HG02610 (cell line): ENCODE data around the gene C1orf167.

Experiments
- ATAC-seq: cut with Tn5 transposase; IDR thresholded peaks from one replicate; pipeline ENCODE4 v1.9.1; 2021; ENCODE audit warnings: mild to moderate bottlenecking, moderate library complexity; ENCODE audit not compliant: unreplicated experiment

Gene C1orf167

DNA sequence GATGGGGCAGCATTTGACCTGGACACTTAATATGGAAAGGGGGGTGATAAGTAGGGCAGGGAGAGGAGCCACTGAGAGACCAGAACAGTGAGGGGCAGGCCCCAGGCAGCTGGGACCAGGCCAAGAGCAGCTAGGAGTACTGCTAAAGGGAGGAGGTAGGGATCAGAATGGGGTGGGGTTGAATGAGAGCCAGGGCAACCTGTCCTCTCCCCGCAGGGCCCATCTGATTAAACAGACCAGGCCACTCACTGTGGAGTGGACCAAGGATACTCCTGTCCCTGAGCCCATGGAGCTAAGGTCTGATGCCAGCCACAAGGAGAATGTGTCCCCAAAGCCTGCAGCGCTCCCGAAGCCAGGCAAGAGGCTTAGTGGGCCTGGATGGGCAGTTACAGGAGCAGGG, 2.1 kb downstream of the C1orf167 start:
- no peak for ATAC-seq

DNA sequence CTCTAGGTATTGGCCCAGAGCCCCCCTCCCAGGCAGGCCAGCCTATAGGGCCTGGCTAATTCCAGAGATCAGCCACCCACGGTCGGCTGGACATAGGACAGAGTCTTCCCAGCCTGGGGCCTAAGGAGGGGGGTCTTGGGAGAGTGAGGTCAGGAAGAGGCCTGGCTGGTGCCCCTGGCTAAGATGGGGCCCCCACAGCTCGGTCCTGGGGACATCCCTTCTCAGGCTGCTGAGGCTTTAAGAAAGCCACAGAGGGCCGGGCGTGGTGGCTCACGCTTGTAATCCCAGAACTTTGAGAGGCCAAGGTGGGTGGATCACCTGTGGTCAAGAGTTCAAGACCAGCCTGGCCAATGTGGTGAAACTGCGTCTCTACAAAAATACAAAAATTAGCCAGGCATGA, 2.5 kb downstream of the C1orf167 start:
- ATAC-seq, result no peak

DNA sequence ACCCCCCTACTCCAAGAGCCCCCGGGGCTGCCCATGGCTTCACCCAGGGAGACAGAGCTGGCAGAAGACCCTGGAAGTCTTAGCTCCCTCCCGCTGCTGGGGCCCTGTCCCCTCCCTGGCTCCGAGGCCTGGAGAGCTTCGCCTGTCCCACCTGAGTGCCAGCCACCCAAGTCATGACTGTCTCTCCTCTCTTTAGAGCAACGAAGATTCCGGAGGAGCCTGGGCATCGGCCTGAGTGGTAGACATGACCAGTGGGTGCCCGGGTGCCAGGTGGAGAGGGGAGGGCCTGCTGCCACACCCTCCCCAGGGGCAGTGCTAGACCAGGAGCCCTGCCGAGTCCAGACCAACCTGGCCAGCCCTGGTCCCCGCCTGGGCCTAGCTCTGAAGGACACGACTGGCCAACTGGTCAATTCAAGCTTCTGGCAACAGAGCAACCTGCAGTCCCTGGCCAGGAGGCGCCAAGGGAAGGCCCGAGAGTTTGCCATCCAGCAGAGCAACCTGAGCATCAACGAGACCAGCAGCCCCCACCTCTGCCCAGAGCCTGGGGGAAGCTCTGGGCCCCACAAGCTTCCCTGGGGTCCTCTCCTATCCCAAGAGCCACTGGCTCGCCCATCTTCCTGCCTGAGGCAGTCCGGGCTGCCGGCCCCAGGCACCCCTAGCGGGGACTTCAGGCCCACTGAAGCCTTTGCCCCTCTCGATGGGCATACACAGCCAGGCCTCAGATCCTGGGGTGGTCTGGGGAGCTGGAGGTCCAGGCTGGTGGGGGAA, 3.9 kb downstream of the C1orf167 start:
- ATAC-seq, result no peak

DNA sequence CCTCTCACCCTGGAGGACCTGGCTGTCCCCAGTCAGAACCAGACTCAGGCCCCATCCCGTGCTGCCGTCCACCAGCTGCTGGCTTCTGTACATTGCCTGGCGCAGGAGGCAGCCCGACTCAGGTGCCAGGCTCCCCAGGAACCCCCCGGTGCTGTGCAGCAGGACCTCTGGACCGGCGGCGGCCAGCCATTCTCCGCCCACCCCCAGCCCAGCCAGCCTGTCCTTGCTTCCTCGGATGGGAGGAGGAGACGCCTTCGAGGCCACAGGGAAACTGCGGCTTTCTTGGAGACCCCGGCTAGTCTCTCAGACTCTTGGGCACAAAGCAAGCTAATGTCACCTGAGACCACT, 4.4 kb downstream of the C1orf167 start:
- ATAC-seq, result no peak

DNA sequence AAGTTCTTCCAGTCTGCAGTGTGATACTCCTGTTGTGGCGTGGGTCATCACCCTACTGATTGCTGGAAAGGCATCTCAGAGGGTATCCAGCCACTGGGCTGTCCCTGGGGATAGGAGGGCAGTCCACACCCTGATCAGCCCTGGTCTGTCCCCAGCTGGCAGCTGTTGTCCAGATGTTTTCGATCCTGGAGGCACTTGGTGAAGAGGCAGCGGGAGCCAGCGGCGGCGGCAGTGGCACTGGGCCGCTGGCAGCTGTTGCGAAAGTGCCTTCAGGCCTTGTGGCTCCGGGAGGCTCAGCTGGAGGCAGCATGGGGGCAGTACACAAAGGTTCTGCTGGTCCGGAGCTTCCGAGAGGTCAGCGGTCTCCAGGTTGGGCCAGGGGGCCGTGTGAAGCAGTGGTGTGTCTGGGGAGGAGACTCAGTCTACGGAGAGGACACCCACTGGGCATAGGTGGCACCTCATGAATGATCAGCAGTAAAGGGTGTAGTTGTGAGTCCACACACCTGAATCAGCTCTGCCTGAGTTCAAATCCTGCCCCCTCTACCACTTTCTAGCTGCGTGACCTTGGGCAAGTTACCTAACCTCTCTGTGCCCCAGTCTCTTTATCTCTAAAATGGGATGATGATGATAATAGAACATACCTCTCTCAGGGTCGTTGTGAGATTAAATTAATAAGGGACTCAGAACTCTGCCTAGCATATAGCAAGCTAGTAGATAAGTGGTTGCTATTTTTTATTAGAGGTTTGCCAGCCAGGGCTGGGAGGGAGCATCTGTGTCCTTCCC, 6.1 kb downstream of the C1orf167 start:
- no peak for ATAC-seq

DNA sequence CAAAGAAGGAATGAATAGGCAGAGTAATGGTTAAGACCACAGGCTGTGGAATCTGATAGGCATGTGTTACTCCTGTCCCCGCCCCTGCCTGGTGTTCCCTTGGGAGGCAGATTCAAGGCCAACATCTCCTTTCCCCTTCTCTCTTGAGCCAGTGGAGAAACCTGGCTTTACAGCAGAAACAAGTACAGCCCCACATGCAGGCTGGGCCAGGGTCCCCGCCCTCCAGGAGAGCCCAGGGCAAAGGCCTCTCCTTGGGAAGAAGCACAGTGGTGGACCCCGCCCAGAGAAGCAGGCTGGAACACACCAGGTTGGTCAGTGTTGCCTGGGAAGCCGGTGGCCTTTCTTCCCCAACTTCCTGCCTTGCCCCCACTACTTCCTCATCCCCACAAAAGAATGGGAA, 6.8 kb downstream of the C1orf167 start:
- ATAC-seq, result no peak

DNA sequence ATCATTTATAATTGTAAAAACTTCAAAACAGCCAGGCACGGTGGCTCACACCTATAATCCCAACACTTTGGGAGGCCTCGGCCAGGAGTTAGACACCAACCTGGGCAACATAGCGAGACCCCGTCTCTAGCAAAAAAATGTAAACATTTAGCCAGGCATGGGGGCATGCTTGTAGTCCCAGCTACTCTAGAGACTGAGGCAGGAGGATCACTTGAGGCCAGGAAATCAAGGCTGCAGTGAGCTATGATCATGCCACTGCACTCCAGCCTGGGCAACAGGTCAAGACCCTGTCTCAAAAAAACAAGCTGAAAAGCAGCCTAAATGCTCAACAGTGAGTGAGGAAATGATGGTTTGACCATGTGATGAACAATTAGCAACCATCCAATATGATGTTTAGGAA, 7.3 kb downstream of the C1orf167 start:
- no peak for ATAC-seq

DNA sequence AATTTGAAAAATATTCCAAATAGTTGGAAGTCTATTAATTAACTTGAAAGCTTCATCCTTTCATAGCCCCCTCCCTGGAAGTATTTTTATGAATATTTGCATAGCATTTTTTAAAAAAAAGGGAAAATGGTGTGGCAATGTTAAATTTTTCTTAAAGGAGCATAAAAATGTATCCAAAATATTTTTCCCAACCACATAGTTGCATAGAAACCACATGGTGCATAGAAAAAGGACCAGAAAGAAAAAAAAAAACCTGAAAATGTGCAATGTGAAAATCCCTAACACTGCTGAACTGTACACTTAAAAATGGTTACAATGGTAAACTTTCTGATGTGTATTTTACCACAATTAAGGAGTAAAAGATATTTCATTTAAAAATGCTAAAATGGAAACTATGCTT, 8.0 kb downstream of the C1orf167 start:
- ATAC-seq, result no peak

DNA sequence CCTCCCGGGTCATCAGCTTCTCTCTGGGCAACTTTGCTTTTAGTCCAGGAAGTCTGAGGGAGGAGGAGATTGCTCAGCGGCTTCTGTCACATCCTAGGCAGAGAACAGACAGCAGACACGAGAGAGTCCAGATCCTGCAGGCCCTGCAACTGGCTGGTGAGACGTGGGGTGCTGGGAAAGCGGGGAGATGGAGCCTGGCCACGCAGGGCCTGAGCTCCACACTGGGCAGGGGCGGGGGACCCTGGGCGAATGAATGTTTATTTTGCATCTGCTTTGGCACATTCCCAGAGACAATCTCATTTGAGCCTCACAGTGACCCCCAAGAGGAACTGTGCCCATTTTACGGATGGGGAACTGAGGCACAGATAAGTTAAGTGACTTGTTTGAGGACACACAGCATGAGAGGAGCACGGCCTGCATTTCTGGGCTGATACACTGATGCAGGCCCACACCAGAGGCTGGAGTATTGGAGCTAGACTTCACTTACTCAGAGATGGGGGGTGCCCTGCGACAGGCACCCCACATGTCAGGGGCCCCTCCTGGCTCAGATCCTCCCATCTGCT, 9.6 kb downstream of the C1orf167 start:
- no peak for ATAC-seq

DNA sequence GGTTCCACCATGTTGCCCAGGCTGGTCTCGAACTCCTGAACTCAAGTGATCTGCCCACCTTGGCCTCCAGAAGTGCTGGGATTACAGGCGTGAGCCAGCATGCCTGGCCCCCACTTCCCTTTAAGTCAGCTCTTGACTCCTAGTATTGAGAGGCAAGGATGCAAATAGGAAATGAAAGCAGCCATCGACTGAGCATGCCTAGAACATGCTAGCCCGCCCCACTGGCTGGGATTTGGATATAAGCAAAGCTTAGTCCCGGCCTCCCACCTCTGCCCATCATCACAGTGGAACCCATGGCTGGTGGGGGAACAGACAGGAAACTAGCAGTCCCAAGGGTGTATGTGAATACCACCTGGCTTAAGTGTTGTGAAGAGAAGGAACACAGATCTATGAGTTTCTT, 10.5 kb downstream of the C1orf167 start:
- no peak for ATAC-seq

DNA sequence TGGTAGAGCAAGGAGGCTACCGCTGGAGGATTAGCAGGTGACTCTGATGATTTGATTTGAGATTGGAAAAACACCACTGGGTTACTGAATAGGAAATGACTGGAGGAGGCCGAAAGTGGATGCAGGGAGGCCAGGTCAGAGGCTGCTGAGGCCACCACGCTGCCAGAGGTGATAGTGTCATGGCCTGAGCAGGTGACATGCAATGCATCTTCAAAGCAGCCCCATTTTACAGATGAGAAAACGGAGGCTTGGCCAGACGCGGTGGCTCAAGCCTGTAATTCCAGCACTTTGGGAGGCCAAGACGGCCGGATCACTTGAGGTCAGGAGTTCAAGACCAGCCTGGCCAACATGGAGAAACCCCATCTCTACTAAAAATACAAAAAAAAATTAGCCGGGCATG, 12.8 kb downstream of the C1orf167 start:
- ATAC-seq, result no peak

DNA sequence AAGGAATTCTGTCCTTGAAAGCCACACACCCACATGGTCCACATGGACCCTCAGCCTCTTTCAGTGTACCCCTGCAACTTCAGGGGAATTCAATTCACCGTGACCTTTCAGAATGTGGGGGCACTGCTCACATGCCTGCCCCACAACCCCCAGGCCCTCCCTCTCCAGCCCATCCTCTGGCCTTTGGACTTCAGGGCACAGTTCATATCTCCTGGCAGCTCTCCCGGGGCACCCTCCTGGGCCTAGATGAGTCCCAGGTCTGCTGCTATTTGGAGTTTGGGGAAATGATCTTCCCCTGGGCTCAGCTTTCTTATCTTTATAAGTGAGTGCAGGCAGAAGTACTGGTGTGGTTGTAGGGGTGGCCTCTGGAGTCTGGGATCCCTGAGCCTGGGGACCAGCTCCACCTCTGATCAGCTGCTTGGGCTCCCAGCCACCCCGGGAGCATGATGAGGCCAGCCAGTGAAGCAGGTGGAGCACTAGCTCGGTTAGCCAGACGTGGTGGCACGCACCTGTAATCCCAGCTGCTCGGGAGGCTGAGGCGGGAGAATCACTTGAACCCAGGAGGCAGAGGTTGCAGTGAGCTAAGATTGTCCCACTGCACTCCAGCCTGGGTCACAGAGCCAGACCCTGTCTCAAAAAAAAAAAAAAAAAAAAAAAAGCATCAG, 15.8 kb downstream of the C1orf167 start:
- no peak for ATAC-seq

DNA sequence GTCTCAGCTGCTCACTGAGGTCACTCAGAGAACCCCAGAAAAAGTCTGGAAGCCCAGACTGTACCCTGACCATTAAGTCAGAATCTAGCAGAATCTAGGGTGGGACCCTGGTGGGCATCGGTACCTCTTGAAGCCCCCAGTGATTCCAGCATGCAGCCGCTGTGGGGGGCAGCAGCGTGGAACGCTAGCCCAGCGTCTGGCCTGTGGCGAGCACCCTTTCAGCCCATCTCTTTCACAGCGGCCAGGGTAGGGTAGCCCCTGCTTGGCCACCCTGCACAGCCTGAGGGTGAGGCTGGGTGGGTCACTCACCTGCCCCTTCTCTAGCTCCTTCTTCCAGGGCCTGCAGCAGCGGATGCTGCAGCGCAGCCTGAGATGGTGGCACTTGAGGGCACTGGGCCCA, 16.3 kb downstream of the C1orf167 start:
- no peak for ATAC-seq

DNA sequence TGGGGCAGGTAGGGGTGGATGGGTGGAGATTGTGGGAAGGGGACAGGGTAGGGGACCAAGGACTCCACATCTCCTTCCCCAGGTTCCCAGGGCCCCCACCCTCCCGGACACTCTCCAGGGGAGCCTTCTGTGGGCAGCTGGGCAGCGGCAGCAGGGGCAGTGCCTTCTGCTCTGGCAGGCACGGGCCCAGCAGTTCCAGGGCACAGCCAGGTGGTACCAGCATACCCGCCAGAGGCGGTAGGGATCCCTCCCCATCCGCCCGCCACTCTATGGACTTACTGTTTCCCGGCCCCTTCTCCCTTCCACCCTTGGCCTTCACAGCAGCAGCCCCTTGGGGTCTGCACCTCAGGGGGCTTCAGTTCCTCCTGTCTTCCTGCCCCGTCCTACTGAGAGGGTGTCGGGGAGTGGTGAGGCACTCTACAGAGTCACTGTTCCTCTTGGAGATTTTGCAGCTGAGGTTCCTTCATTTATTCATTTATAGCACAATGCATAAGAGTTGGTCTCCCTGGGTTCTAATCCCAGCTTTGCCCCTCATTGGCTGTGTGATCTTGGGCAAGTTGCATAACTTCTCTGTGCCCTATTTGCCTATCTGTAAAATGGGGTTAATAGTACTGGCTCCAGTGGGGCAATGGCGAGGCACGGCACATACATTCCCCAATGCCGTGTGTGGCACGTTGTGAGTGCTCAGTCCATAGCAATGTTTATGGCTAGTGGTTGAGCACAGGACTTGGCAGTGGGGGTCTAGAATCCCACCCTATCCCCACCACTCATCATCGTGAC, 17.0 kb downstream of the C1orf167 start:
- ATAC-seq, result no peak

DNA sequence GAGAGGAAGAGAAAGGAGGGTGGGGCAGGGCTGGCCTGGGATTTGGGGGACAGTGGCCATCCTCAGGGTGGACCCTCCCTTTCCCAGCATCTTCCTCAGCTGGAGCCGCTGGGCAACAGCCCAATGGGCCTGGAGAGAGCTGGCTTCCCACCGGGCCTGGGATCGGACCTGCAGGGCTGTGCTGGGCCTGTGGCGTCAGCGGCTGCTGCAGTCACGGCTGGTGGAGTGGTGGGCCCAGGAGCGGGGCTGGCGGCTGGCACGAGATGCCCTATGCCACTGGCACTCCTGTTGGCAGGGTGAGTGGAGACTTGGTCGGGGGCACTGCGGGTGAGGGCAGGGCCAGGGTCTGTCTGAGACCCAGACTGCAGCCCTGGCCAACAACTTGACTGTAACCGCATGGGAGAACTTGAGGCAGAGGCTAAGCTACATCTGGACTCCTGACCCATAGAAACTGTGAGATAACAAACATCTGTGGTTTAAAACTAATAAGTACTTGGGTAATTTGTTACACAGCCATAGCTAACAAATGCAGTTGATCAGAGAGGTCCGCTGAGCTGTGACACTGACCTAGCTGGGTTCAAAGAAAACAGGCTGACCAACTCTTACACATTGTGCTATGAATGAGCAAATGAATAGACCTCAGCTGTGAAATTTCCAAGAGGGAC, 17.9 kb downstream of the C1orf167 start:
- no peak for ATAC-seq

DNA sequence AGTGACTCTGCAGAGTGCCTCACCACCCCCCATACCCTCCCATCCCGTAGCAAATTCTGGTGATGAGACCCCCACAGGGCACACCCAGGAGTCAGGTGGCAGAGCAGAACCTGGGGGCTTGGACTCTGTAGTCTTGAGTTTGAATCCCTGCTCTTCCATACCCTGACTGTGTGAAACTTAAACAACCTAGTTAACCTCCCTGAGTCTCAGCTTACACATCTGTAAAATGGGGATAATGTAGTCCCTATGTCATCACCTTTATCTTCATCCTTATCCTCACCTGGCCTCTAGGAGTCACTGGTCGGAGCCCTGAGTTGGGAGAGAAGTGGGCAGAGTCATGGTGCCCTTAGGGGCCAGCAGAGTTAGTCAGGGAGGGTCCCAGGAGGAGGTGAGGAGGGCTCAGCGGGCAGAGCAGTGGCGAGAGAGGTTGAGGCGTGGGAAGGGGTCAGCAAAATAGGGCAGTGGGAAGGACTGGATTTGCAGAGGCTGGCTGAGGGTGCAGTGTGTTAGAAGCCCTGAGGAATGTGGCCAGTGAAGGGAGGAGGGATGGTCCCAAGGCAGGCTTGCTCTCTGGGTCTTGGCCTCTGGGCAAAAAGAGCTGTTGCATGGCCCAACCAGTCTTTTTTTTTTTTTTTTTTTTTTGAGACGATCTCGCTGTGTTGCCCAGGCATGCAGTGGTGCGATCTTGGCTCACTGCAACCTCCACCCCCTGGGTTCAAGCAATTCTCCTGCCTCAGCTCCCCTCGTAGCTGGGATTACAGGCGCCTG, 18.6 kb downstream of the C1orf167 start:
- ATAC-seq, result no peak

DNA sequence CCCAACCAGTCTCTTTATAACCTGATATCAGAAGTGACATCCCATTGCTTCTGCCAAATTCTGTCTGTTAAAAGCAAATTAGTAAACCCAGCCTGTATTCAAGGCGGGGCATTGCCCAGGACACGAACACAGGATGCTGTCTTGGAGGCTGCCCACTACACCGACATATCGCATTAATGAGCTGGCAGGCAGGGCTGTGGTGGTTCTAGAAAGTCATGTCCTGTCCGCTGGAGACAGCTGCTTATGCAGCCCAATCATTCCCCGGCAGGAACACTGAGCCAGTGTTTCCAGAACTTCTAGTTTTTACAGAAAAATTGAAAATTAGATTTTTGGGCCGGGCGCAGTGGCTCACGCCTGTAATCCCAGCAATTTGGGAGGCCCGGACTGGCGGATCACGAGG, 19.3 kb downstream of the C1orf167 start:
- ATAC-seq, result no peak

DNA sequence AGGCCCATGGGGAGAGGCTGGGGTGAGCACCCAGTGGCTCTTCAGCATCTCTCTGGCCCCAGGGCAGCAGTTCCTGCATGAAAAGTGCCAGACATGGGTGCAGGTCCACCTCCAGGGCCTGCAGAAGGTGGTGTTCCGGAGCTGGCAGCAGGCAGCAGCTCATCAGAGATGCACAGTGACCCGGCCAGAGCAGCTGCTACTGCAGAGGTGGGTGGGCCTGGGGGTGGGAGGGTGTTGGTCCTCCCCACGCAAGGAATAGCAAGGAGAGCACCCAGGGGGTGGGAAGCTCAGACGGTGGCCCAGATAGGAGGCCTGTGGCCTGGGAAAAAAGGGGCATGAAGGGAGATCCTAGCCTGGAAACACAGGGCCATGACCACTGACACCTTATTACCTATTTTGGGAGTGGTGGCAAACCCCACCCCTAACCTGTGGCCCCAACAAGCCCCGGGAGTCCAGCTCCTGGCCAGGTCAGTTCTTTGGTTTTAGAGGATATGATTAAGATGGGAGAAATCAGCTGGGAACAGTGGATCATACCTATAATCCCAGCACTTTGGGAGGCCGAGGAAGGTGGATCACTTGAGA, 20.2 kb downstream of the C1orf167 start:
- no peak for ATAC-seq

DNA sequence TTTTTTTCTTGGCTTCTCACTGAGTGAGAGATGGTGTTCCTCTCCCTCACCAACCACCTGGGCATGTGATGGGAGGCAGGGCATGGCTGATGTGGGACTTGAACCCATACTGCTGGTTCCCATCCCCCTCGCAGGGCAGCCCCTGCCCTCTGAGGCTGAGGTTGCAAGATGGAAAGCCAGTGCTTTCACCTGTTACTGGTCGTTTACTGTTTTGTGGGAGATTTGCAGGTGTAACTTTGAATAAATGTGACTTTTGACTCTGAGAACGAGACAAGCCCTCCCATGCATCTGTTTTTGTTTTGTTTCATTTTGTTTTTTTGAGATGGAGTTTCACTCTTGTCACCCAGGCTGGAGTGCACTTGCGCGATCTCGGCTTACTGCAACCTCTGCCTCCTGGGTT, 21.6 kb downstream of the C1orf167 start:
- no peak for ATAC-seq
